Inflammatory macrophage treated with lipopolysaccharide for 1 hour (primary cell): ENCODE measurements around the gene CDH4.

Source experiments
- DNase-seq, 2 donors: peaks; one replicate each; pipeline ENCODE4 v3.0.0-alpha.2; 2020 to 2022

Gene CDH4

DNA sequence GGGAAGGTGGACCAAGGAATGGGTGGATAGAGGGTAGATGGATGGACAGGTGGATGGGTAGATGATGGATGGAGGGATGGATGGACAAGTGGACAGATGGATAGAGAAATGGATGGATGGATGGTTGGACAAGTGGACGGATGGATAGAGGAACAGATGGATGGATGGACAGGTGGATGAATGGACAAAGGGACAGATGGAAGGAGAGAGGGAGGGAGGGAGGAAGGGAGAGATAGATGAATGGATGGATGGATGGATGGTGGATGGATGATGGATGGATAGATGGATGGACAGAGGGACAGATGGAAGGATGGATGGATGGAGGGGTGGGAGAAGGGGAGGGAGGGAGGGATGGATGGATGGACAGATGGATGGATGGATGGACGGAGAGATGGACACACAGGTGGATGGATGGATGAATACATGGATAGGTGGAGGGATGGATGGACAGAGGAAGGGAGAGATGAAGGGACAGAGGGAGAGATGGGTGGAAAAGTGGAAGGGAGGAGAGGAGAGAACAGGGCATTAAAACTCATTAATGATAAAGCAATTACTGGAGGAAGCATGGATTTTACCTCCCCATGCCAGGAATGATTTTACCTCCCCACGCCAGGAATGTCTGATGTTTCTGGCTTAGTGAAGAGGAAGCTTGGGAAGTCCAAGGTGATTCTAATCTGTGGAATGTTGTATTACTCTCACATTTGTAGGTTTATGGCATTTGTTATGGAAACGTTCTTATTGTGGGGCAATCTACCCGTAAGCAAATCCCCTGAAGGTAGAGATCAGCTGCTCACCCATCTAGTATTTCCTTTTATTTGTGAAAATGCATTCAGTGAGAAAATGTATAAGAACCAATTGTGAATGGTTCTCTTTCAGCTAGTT is 430.3 kb downstream of the CDH4 start:
- DNase-seq, result no peak

DNA sequence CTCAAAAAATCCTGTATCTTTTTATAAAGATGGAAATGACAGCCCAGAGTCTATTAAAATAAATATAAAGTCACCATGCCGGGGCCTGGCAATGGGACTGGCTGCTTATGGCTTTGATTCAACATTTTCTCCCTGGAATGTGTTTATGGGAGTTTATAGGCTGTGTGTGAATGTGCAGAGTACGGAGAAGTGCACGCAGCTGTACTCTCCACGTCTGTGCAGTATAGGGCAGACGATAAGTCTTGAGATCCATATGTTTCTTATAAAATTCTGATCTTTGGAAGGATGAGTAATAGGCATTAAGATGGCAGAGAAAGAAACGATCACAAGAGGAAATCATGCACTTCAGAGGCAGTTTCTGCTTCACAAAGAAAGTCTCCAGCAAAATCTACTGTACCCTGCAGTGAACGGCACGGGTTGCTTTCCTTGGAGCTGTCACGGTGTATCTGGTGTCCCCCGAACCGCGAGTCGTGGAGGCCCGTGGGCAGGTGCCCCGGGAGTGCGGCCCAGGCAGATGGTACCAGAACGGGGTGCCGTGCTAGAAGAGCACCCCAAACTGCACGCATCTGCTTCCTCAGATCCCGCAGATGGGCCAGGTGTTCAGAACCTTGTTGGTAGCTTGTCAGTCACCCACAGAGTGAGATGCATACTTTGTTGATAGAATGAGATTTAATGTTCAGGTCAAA is 431.1 kb downstream of the CDH4 start:
- DNase-seq, result no peak

DNA sequence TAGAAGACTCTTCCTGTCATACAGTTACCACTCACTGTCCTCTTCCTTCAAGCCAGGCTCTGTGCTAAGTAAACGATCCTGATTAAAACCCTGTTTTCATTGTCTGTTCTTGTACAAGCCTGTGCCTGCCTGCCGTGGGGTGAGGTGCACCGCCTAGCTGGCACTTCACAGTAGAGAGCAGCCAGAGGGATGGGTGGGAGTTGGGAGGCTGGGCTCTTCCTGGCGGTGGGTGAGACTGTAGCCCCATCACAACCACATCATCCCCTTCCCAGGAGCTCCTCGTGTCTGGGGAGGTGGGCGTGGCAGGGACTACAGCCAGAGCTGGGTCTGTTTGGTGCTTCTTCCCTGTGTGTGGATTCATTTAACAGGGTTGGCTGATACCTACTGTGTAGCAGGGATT is 431.7 kb downstream of the CDH4 start:
- no peak for DNase-seq

DNA sequence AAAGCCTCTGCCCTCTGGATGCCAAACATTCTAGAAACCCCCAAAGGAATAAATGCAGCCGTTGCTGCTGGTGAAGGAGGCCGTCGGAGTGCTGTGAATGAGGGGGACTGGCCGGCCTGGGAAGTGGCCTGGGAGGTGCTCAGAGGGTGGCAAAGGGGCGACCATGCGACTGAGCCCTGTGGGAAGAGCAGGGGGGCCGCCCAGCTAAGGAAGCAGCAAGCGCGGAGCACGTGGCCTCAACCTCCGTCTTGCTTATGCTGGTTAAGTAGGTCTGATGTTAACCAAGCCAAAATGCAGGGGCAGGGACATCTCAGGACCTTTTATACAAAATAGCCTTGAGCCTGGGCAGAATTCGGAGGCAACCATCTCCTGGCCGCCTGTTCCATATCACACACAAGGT is 432.1 kb downstream of the CDH4 start:
- no peak for DNase-seq

DNA sequence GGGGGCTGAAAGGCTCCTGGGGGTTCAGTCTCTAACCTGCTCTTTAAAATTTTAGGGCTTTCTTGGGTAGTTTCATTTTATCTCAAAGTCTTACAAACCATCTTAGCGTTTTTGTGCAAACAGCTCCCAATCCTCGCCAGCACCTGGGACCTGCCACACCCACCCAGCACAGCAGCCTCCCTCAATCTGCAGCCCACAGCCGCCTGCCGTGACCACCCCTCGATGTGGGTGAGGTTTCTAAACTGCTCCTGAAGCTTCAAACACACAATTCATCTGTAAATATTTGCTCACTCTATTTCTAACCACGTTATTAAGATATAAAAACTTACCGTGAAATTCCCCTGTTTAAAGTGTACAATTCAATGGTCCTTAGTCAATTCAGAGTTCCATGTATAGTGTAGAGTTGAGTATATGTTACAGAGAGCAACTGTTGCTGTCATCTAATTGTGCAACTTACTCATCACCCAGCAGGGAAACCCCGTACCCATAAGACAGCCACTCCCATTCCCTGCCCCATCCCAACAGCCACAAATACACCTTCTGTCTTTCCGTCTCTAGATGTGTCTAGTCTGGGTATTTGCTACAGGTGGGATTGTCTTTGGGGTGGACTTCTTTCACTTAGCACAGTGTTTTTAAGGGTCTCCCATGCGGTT is 432.6 kb downstream of the CDH4 start:
- no peak for DNase-seq

DNA sequence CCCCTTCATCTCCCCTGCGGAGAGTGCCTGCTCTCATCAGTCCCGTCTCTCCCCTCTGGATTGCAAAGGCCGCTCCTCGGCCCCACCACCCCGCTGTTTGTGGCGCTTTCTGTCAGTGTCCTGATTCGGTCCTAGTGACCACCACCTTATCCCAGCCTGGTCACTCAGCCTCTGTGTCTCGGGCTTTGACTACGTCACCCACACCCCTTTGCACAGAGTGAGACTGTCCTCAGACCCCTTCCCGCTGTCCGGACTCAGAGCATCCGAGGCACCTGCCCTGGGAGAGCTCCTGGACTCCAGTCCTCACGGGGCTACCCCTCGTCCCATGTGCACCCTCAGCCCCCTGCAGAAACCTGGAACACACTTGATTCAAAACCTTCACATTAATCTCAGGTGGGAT is 433.4 kb downstream of the CDH4 start:
- DNase-seq, result no peak

DNA sequence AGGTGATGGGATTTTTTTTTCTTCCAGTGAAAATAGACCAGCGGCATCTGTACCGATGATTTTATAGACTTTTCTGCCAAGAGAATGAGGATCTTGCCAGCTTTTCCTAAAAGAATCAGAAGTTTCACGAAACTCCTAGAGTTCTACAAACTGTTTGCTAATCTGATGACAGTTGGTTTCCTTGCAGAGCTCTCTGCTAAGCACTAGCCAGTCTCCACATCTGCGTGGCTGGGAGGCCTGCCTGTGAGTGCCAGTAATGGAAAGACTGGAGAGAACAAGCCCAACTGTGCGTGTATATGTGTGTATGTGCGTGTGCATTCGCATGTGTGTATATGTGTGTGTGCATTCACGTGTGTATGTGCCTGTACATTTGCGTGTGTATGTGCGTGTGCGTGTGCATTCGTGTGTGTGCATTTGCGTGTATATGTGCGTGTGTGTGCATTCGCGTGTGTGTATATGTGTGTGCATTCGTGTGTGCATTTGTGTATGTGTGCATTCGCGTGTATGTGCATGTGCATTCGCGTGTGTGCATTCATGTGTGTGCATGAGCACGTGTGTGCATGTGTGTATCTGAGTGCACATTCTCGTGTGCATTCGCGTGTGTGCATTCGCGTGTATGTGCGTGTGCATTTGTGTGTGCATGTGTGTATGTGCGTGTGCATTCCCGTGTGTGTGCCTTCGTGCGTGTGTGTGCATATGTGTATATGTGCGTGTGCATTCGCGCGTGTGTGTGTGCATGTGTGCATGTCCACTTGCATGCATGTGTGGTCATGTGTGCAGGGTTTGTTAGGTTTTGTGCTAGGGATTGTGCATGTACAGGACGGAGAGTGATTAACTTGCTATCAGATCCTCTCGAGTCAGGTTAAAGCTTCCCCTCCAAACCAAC is 434.2 kb downstream of the CDH4 start:
- DNase-seq, result no peak

DNA sequence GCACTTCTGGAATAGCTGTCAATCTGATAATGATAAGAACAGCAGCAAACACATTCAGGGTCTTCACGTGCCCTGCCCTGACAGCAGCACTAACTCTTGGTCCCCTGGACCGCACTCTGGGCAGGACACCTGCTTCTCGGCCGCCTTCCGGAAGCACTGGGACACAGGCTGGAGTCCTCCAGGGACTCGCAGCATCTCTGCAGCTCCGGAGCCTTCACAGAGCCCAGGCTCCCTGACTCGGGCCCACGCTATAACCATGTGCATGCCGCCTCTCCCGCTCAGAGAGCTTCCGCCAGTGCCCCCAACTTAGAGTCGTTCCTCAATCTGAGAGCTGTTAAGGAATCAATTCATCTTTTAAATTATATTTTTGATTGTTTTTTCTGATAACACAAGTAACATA is 436.4 kb downstream of the CDH4 start:
- DNase-seq, result no peak

DNA sequence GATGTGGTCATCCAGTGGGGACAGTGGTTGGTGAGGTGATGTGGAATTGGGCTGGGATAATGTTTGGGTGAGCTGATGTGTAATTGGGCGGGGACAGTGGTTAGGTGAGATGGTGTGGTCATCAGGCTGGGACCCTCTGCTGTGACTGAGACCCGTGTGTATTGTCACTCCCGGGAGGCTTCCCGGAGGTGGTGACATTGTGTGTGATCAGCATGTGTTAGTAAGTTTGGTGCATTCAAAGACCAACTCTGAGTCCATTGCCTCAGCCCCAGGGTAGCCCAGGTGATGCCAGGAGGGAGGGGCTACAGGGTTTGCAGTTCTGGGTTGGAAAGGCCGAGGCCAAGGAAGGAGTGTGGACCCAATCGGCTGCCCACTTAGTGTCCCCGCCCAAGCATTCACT is 438.1 kb downstream of the CDH4 start:
- DNase-seq, result no peak

DNA sequence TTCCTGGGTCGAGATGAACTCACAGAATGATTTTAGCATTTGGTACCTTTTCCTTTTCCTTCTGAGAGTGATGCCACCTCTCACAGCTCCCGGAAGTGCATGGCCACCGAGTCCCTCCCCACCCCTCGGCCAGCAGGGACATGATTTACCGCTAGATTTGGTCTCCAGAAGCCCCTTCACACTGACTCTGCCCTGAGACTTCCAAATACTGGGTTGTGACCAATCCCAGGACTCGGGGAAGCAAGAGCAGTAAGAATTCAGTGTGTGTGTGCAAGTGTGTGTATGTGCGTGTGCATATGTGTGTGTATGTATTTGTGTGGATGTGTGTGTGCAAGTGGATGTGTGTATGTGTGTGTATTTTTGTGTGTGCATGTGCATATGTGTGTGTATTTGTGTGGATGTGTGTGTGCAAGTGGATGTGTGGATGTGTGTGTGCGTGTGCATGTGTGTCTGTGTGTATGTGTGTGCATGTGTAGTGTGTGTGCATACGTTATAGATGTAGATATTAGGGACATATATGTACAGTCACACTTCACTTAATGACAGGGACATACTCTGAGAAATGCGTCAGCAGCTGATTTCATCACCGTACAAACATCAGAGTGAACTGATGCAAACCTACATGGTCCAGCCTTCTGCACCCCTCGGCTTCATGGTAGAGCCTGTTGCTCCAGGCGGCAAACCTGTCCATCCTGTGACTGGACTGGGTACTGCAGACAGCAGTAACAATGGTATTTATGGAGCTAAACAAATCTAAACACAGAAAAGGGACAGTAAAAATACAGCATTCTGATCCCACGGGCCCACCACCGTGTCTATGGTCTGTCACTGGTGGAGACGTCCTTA is 439.2 kb downstream of the CDH4 start:
- no peak for DNase-seq

DNA sequence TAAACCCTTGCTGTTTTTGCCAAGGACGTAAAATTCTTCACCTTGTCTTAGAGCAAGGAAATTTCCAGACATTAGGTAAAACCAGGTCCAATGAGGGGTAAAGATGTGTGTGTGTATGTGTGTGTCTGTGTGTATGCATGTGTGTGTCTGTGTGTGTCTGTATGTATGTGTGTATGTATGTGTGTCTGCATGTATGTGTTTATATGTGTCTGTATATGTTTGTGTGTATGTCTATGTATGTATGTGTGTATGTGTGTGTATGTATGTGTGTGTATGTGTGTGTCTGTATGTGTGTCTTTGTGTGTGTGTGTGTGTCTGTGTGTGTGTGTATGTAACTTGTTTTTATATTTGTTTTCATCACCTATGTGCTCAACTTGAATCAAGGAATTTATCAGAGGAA is 439.9 kb downstream of the CDH4 start:
- no peak for DNase-seq

DNA sequence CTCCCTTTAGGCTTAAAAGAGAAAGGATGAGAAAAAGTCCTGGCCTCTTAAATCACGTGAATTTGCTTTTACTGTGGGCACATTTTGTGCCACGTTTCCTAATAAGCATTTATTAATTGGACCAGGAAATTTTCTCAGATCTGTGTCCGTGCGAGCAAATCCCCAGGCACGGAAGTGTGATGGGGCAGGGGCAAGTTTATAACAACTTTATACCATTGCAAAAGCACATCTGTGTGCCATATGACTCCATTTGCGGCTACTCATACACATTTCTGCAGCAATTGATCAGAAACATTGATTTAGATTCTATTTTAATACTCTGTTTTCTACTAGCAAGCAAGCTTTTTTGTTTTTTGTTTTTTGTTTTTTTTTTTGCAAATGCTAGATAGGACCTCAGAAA is 440.4 kb downstream of the CDH4 start:
- DNase-seq, result no peak

DNA sequence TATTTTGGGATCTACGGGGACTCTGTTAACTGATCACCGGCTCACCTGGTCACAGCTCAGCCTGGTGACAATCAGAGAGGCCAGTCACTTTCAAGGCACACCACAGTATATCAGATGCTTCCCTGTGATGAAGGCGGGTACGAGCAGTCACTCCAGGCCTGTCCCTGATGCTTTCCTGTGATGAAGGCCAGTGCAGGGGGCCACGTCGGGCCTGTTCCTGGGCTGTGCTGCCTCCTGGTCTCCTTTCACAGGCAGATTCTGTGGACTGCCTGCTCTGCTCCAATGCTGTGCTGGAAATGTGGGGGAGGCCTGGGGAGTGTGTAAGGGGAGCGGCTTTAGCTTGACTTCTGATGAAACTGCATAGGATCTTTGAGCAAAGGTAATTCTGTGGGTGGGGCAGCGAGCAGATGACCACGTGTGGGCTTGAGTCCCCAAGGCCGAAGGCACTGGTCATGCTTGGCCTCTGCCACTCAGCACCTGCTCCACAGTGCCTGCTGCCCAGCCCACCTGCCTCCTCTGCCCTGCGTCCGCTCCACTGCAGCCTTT is 441.1 kb downstream of the CDH4 start:
- DNase-seq, result no peak

DNA sequence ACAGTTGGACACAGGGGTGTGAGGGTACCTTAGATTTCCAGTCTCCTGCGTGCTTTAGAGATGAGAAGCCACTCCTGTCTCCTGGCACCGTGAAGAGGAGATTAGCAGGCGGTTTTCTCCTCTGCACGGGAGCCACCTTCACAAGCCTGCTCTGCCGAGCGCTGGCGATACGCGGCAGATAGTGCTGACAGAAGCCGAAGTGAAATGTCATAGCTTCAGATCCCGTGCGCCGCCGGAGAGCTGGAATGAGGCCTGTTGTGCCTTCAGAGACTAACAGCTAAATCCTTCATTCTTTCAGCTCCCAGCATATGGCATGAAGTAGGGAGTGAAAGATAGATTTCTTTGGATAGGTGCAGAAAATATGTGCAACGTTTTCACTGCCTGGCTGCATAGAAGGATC is 442.6 kb downstream of the CDH4 start:
- DNase-seq, result no peak

DNA sequence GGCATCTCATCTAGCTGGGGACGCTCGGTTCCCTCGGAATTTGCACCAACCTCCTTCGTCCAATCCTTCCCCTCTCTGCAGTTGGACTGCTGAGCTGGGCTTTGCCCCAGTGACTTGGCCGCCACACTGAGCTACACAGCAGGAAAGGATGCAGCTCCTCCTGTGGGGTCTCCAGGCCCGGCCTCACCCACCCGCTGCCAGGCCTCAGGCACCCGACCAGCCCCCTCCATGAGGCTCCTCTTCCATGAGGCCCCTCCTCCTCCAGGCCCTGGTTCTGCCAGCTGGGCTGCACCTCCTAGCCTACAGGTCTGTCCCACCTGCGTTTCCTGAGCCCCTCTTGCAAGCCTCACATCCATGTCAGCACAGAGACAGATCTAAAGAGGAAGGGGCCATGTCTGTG is 443.7 kb downstream of the CDH4 start:
- DNase-seq, result no peak

DNA sequence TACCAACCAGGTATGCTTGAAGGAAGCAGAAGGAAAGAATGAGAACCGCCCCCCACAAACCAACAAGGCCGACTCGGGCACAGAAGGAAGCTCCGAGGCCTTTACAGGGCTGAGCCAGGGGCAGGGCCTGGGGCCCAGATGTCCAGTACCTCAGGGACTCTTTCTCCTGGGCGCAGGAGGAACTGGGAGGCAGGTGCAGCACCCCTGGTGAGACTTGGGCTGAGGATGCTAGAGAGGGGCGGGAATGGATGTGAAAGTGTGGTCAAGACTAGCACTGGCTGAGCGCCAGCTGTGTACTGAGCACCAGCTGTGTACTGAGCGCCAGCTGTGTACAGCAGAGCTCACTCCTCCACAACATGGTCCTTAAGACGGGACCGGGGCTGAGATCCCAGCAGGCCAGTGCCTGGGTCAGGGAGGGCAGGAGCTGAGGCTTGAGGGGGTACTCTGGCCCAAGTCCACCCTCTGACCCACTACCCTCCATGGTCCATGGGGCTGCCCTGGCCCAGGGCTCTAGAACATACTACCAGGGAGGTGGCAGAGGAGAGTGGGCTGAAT is 444.2 kb downstream of the CDH4 start:
- DNase-seq, result no peak

DNA sequence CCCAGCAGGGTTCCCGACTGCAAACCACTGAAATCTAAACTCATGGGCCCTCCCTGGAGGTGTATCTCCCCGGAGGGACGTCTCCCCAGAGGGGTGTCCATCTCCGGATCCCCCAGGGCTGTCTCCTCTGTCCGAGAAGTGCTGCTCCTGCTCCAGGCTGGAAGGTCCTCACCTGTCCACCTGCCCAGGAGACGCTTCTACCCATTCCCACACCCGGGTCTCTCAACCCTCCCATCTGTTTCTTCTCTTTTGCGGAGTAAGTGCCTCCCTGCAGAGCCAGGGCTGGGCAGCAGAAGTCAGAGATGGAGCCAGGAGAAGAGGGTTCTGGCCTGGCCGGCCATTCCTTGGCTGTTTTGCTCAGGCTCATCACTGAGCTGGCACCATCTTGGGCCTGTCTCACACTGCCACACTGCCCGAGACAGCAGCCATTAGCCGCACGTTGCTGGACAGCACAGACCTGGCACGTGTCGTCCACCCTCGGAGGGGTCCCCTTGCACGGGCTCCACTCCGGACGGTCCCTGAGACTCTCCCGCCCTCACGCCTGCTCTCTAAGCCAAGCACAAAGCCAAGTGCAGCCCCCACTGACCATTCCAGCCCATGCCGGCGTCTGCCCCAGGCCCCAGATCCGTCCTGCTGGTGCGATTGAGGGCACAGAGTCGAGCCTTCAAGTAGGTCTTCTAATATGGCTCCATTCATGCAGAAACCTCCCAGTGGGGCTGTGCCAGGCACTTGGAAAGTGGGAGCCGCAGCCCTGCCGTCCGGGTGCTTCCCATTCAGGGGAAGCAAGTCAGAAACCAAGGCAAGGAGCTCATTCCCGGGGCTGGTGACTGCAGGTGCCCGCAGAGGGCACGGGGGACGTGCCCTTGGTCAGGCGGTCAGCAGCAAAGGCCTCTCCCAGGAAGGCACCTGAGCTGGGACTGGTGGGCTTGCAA is 445.9 kb downstream of the CDH4 start:
- no peak for DNase-seq

DNA sequence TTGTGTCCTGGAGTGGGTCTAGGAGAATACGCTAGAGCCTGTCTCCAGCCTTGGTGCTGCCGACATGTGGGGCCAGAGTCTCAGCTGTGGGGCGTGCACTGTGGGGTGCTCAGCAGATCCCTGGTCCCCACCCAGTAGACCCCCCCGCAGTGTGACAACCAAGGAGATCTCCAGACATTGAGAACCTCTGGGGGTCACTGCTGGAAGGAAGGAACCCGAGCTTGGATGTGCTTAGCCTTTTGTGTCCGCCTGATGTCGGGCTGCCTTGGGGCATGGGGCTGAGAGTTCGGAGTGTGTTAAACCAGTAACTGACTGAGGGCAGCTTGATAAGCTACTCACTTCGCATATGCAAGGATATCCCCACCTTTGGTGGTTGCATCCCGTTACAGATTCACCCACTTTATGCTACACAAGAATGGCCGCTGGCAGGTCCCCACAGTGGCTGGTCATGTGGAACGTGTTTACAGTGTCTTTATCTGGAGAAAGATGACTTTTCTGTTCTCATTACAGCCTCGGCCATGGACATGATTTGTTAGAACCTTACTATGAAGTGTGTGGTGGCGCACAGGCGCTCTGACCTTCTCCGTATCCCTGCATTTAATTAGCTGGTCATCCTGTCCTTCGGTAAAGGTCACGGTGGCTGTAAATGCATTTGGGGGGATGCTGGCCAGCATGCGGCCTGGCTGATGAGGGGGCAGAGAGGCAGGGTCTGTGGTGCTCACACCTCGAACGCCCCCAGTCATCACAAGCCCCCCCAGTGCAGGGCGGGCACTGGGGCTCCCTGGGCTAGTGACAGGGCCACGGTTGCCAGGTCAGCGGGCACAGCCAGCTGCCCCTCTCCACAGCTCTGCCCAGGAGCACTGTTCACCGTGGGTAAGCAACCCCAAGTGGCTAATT is 446.8 kb downstream of the CDH4 start:
- DNase-seq, result no peak
